ENCODE results near the gene GRK5.
"Not testable (repeated sequence)": the region's sequence is repeated elsewhere in the genome, so short reads cannot be mapped to it uniquely, and the experiment has no call there.

Gene GRK5

GRCh38 chr10:119231654-119232053 lies 24.3 kb downstream of the GRK5 start:
- ChIA-PET POLR2A (no interaction called here), CTCF (no interaction called here)
- DNase-seq (ENCODE audit: extremely low spot score), result no peak
- no peak for TF ChIP-seq CTBP1 (IDR thresholded peaks at IDR 0.05; ENCODE audit: borderline replicate concordance)
- no peak for TF ChIP-seq L3MBTL2 (conservative IDR thresholded peaks at IDR 0.05)
- no peak for TF ChIP-seq FOXK2 (IDR thresholded peaks at IDR 0.05)
- no peak for TF ChIP-seq SUZ12 (IDR thresholded peaks at IDR 0.05)
- TF ChIP-seq LEF1 (IDR thresholded peaks at IDR 0.05; ENCODE audit: borderline replicate concordance), result no peak
- TF ChIP-seq, protein P1, sequence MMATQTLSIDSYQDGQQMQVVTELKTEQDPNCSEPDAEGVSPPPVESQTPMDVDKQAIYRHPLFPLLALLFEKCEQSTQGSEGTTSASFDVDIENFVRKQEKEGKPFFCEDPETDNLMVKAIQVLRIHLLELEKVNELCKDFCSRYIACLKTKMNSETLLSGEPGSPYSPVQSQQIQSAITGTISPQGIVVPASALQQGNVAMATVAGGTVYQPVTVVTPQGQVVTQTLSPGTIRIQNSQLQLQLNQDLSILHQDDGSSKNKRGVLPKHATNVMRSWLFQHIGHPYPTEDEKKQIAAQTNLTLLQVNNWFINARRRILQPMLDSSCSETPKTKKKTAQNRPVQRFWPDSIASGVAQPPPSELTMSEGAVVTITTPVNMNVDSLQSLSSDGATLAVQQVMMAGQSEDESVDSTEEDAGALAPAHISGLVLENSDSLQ (IDR thresholded peaks at IDR 0.05), result no peak
- TF ChIP-seq ELF4 (IDR thresholded peaks at IDR 0.05), result no peak
- TF ChIP-seq ZNF384 (IDR thresholded peaks at IDR 0.05), result no peak
- TF ChIP-seq FOXA1 (IDR thresholded peaks at IDR 0.05), result no peak
- no peak for TF ChIP-seq SP1 (IDR thresholded peaks at IDR 0.05)
- no peak for TF ChIP-seq TARDBP (IDR thresholded peaks at IDR 0.05)
- no peak for TF ChIP-seq HDGF (IDR thresholded peaks at IDR 0.05; ENCODE audit: borderline replicate concordance)

DNA sequence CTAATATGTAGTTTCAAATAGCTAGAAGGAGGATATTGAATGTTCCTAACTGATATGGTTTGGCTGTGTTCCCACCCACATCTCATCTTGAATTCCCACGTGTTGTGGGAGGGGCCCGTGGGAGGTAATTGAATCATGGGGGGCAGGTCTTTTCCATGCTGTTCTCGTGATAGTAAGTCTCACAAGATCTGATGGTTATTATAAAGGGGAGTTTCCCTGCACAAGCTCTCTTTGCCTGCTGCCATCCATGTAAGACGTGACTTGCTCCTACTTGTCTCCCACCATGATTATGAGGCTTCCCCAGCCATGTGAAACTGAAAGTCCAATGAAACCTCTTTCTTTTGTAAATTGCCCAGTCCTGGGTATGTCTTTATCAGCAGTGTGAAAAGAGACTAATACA lies 25.1 kb downstream of the GRK5 start:
- POLR2A ChIA-PET; CTCF ChIA-PET; DNase-seq (ENCODE audit: extremely low spot score): not testable (repeated sequence)

DNA sequence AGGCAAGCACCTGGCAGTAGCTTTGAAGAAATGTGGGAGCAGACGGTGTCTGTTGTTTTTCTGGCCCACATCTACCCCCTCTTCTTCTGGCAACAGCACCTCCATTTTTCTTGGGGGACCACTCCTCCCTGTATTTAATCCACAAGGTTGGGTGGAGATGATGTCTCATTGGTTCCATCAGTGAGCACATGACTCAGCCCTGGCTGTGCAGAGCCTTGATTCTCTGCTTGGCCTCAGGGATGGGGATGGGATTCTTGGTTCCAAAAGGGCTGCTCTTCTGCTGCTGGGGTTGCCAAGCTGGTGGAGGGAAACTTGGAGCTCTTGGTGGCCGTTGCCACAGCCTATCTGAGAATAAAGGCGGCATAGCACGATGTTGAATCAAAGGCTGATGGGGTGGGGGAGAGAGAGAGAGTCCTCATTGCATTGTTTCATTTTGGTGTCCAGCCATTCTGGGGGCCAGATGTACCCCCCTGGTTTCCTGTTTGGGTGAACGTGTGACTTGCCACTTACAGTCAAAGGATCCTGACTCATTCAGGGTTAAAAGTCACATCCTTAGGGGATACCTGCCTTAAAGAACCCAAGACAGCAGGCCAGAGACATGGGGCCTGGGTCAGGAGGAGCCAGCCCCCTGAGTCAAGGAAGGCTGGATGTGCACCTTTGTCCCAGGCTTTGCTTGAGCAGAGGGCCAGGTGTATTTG lies 25.9 kb downstream of the GRK5 start:
- no peak for TF ChIP-seq FOXA1 (IDR thresholded peaks at IDR 0.05)
- TF ChIP-seq ARNT (IDR thresholded peaks at IDR 0.05), result no peak
- no peak for TF ChIP-seq HDGF (IDR thresholded peaks at IDR 0.05; ENCODE audit: borderline replicate concordance)
- no peak for TF ChIP-seq TARDBP (IDR thresholded peaks at IDR 0.05)
- no peak for TF ChIP-seq FOXK2 (IDR thresholded peaks at IDR 0.05)
- TF ChIP-seq, protein P1 (IDR thresholded peaks at IDR 0.05), result no peak
- no peak for TF ChIP-seq SUZ12 (IDR thresholded peaks at IDR 0.05)
- TF ChIP-seq ZNF384 (IDR thresholded peaks at IDR 0.05), result no peak
- no peak for TF ChIP-seq BHLHE40 (IDR thresholded peaks at IDR 0.05; ENCODE audit: borderline replicate concordance)
- CTCF ChIA-PET, result no interaction called here
- POLR2A ChIA-PET, result no interaction called here
- DNase-seq (ENCODE audit: extremely low spot score), result no peak

- TF ChIP-seq TARDBP (IDR thresholded peaks at IDR 0.05) (no peak), HDGF (IDR thresholded peaks at IDR 0.05; ENCODE audit: borderline replicate concordance) (no peak), ZNF384 (IDR thresholded peaks at IDR 0.05) (no peak), LEF1 (IDR thresholded peaks at IDR 0.05; ENCODE audit: borderline replicate concordance) (no peak), FOXM1 (IDR thresholded peaks at IDR 0.05; ENCODE audit: borderline replicate concordance) (no peak), SP1 (IDR thresholded peaks at IDR 0.05) (no peak)
- TF ChIP-seq, protein P1 (IDR thresholded peaks at IDR 0.05), result no peak
- POLR2A ChIA-PET, result no interaction called here
- DNase-seq (ENCODE audit: extremely low spot score), result no peak
- CTCF ChIA-PET, result interaction anchor here (1.1 kb wide), 1 partner anchor 23 kb away, joined by 6 read pairs; no protein-coding TSS in a partner anchor
Observed at GRCh38 chr10:119233821-119234220, 26.4 kb downstream of the GRK5 start.

DNA sequence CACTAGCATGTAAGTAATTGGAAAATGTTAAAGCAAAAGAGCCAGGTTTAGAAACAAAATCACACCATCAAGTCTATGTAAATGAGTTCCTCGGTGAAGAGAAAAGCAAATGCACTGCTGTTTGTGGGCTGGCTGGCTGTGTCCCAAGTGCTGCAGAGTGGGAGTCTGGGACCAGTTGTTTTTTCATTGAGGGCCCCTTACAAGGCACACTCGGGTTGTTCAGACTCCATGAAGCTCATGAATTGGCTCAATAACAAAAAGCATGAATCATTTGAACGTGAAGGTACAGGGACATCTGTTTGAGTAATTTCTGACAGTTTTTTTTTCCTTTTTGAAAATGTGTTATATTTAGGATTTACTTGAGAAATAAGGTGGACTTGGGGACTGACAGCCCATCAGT lies 28.0 kb downstream of the GRK5 start:
- ChIA-PET POLR2A (no interaction called here), CTCF (interaction anchor here (0.6 kb wide), 1 partner anchor 27 kb away, joined by 3 read pairs; no protein-coding TSS in a partner anchor)
- DNase-seq (ENCODE audit: extremely low spot score), result no peak
- TF ChIP-seq CTBP1 (IDR thresholded peaks at IDR 0.05; ENCODE audit: borderline replicate concordance) (no peak), ELF4 (IDR thresholded peaks at IDR 0.05) (no peak), ARNT (IDR thresholded peaks at IDR 0.05) (no peak), ZNF384 (IDR thresholded peaks at IDR 0.05) (no peak), TARDBP (IDR thresholded peaks at IDR 0.05) (no peak), BHLHE40 (IDR thresholded peaks at IDR 0.05; ENCODE audit: borderline replicate concordance) (no peak), L3MBTL2 (conservative IDR thresholded peaks at IDR 0.05) (no peak)

DNA sequence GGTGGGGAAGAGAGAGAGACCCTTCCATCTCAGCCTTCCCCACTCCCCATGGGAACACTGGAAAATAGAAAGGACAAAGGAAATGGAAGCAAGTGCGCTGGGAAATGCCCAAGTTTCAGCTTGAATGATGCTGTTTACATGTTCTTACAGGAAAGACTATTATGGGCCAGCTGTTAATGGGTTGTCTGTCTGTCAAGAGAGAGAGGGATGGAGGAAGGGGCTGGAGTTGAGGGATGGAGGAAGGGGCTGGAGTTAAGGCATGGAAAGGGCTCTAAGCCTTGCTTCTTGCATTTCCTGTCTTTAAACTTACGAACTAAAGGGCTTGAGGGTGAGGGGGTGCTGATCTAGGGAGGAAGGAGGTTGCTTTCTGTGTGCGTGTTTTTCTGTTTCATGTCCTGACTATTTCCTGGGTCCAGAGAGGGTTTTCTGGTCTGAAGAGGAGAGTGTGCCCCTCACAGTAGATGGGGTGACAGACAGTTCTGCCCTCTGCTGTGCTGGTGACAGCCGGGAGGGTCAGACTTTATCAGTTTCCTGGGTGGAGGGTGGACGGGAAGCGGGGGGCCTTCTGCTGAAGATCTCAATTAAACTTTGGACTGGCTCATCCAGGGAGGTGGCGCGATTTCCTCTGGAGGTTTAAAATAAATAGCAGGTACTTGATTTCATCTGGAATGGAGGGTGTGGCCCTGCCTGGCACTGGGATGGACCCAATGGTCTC lies 30.5 kb downstream of the GRK5 start:
- no peak for DNase-seq (ENCODE audit: extremely low spot score)
- POLR2A ChIA-PET, result no interaction called here
- TF ChIP-seq SUZ12 (IDR thresholded peaks at IDR 0.05) (no peak), ZNF384 (IDR thresholded peaks at IDR 0.05) (no peak), FOXK2 (IDR thresholded peaks at IDR 0.05) (no peak), FOXA1 (IDR thresholded peaks at IDR 0.05) (no peak), FOXM1 (IDR thresholded peaks at IDR 0.05; ENCODE audit: borderline replicate concordance) (no peak), TARDBP (IDR thresholded peaks at IDR 0.05) (no peak), CTBP1 (IDR thresholded peaks at IDR 0.05; ENCODE audit: borderline replicate concordance) (no peak), NFRKB (IDR thresholded peaks at IDR 0.05) (no peak), L3MBTL2 (conservative IDR thresholded peaks at IDR 0.05) (no peak), HDGF (IDR thresholded peaks at IDR 0.05; ENCODE audit: borderline replicate concordance) (no peak), SP1 (IDR thresholded peaks at IDR 0.05) (no peak), LEF1 (IDR thresholded peaks at IDR 0.05; ENCODE audit: borderline replicate concordance) (no peak), BHLHE40 (IDR thresholded peaks at IDR 0.05; ENCODE audit: borderline replicate concordance) (no peak), ARNT (IDR thresholded peaks at IDR 0.05) (no peak), ELF4 (IDR thresholded peaks at IDR 0.05) (no peak)
- TF ChIP-seq, protein P1 (IDR thresholded peaks at IDR 0.05), result no peak
- CTCF ChIA-PET, result interaction anchor here (0.7 to 0.8 kb wide), 2 partner anchors 9 to 28 kb away, joined by 4 read pairs; no protein-coding TSS in a partner anchor

All from HEK293T (cell line).